Frontal cortex (tissue), 4 donors: ENCODE results near the gene SHMT2. TPM values are rescaled to one million over a fixed set of nuclear protein-coding genes. Genes with fewer than 3 reads are reported as not detected.
A peak's percentile ranks its signal among the peaks of the same experiment; 100 is the strongest.

Source experiments
- DNase-seq, 2 donors: peaks; one replicate each; pipeline ENCODE4 v3.0.0; 2012; ENCODE audit warnings: low spot score in 2 of 2
- FAIRE-seq: peaks from 2 replicates; lab custom pipeline; 2012; peaks lifted over from hg19 to GRCh38; lab: Jason Lieb, UNC
- total RNA-seq: library from RNA; depleted of rRNA; stranded (reverse); fragments of >200 nt; gene quantifications from one replicate; pipeline ENCODE4 v1.2.3, GENCODE V29; 2014
- donor health status: control.
- donor health status: control.
- donor health status: control.

Gene SHMT2
- total RNA-seq, 1 donor from 2014 or later = 28.9 TPM

- DNase-seq = no peak
- no peak for FAIRE-seq
These were observed 7.5 kb downstream of the SHMT2 start for GRCh38 chr12:57236925-57237595.

- FAIRE-seq (no peak), DNase-seq (no peak)
These were observed 8.1 kb downstream of the SHMT2 start for GRCh38 chr12:57237596-57237931.

GRCh38 chr12:57237932-57238853 lies 8.7 kb downstream of the SHMT2 start:
- DNase-seq = no peak
- FAIRE-seq = no peak

GRCh38 chr12:57238854-57239554 lies 9.5 kb downstream of the SHMT2 start:
- DNase-seq (peak; percentile 92 to 98), FAIRE-seq (no peak)

GRCh38 chr12:57239587-57240065 lies 10.1 kb downstream of the SHMT2 start:
- FAIRE-seq (no peak), DNase-seq (no peak)

GRCh38 chr12:57240066-57240921 lies 10.8 kb downstream of the SHMT2 start:
- no peak for DNase-seq

GRCh38 chr12:57240926-57241401 lies 11.5 kb downstream of the SHMT2 start:
- no peak for FAIRE-seq
- no peak for DNase-seq

More at GRCh38 chr12:57240066-57240921, 10.8 kb downstream of the SHMT2 start:
- FAIRE-seq = no peak

GRCh38 chr12:57241402-57242310 lies 12.1 kb downstream of the SHMT2 start:
- FAIRE-seq (no peak), DNase-seq (no peak)

- FAIRE-seq = no peak
- no peak for DNase-seq
These were observed 12.8 kb downstream of the SHMT2 start for GRCh38 chr12:57242329-57242690.

GRCh38 chr12:57242691-57243454 lies 13.4 kb downstream of the SHMT2 start:
- no peak for FAIRE-seq
- DNase-seq = no peak

- DNase-seq (peak in 1 of 2 donors; percentile 75), FAIRE-seq (no peak)
These were observed 14.2 kb downstream of the SHMT2 start for GRCh38 chr12:57243521-57244311.

GRCh38 chr12:57244312-57244696 lies 14.8 kb downstream of the SHMT2 start:
- DNase-seq = no peak
- FAIRE-seq = no peak

GRCh38 chr12:57247041-57247440 lies 17.5 kb downstream of the SHMT2 start:
- FAIRE-seq (no peak), DNase-seq (no peak)

- DNase-seq = no peak
- FAIRE-seq = no peak
These were observed 19.6 kb downstream of the SHMT2 start for GRCh38 chr12:57248934-57249742.

- FAIRE-seq = no peak
- DNase-seq = no peak
These were observed 21.0 kb downstream of the SHMT2 start for GRCh38 chr12:57250541-57250940.

- DNase-seq = no peak
- no peak for FAIRE-seq
These were observed 21.4 kb downstream of the SHMT2 start, which contains the start of gene STAC3 for GRCh38 chr12:57250956-57251355. STAC3 (minus strand) TSS chr12:57251187; CDS start chr12:57249636, 1,551 bp downstream.
